ENCODE data around the gene CEP68.

DNA sequence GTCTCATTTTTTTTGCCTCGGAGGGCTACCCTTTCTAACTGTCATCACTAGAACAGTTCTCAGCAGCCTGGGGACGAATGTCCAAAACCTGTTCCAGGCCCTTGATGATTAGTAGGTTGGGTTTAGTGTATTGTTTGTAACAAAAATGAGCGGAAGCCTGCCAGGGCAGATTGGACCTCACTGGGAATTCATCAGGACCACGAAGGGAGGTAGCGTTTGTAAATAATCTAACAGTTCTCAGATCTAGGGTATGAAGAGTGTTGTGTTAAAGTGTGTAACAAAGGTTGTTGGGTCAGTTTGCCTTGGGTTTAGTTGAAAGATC is 799 bp downstream of the CEP68 start:
- TF ChIP-seq, protein P1, sequence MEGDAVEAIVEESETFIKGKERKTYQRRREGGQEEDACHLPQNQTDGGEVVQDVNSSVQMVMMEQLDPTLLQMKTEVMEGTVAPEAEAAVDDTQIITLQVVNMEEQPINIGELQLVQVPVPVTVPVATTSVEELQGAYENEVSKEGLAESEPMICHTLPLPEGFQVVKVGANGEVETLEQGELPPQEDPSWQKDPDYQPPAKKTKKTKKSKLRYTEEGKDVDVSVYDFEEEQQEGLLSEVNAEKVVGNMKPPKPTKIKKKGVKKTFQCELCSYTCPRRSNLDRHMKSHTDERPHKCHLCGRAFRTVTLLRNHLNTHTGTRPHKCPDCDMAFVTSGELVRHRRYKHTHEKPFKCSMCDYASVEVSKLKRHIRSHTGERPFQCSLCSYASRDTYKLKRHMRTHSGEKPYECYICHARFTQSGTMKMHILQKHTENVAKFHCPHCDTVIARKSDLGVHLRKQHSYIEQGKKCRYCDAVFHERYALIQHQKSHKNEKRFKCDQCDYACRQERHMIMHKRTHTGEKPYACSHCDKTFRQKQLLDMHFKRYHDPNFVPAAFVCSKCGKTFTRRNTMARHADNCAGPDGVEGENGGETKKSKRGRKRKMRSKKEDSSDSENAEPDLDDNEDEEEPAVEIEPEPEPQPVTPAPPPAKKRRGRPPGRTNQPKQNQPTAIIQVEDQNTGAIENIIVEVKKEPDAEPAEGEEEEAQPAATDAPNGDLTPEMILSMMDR (IDR thresholded peaks at IDR 0.05) = no peak
- TF ChIP-seq POLR2A (IDR thresholded peaks at IDR 0.05) (no peak), EP300 (IDR thresholded peaks at IDR 0.05) (no peak)
